HepG2 (cell line): ENCODE measurements around the gene MAP3K8. TPM values are rescaled to one million over a fixed set of nuclear protein-coding genes. Genes with fewer than 3 reads are reported as not detected.

Experiments used
- ELF3 ChIP-seq: IDR thresholded peaks from 2 replicates; pipeline ENCODE4 v1.6.1; 2016; ENCODE audit warnings: missing genetic modification reagents, missing compliant biosample characterization
- HES4 ChIP-seq: sonication (generic); formaldehyde crosslinking; IDR thresholded peaks from 2 replicates; pipeline ENCODE4 v1.9.0; 2021; ENCODE audit warnings: mild to moderate bottlenecking, missing genetic modification reagents, borderline replicate concordance
- HNRNPL ChIP-seq: fragments of 200-400 bp; formaldehyde crosslinking; IDR thresholded peaks from 2 replicates; pipeline ENCODE4 v1.6.1; 2017; ENCODE audit warnings: mild to moderate bottlenecking, low read depth, low read length
- HOXA7 ChIP-seq: sonication (generic); formaldehyde crosslinking; IDR thresholded peaks from 2 replicates; pipeline ENCODE4 v1.8.1; 2022; ENCODE audit warnings: mild to moderate bottlenecking, missing genetic modification reagents, moderate library complexity
- ISX ChIP-seq: sonication (generic); formaldehyde crosslinking; conservative IDR thresholded peaks from 2 replicates; pipeline ENCODE4 v1.5.0; 2020; ENCODE audit warnings: missing genetic modification reagents
- JDP2 ChIP-seq: sonication (generic); formaldehyde crosslinking; IDR thresholded peaks from 2 replicates; pipeline ENCODE4 v1.8.1; 2022; ENCODE audit warnings: missing genetic modification reagents, borderline replicate concordance
- KDM1A ChIP-seq: IDR thresholded peaks from 2 replicates; pipeline ENCODE4 v1.6.1; 2016; ENCODE audit warnings: missing compliant biosample characterization
- KLF15 ChIP-seq: sonication (generic); formaldehyde crosslinking; IDR thresholded peaks from 2 replicates; pipeline ENCODE4 v1.8.1; 2023; ENCODE audit warnings: borderline replicate concordance, mild to moderate bottlenecking, inconsistent platforms, missing genetic modification reagents, mixed read lengths
- KLF9 ChIP-seq: IDR thresholded peaks from 2 replicates; pipeline ENCODE4 v1.6.1; 2016; ENCODE audit warnings: low read depth
- LCORL ChIP-seq, 2 experiments: fragments of 450-650 bp in 1 of 2; sonication (generic) in 1 of 2; formaldehyde crosslinking in 1 of 2; IDR thresholded peaks; 2 replicates each; pipeline versions ENCODE4 v1.5.0 to v1.6.1; 2017 to 2020; ENCODE audit warnings: antibody characterized with exemption in 1 of 2, missing genetic modification reagents in 1 of 2
- MEF2D ChIP-seq: sonication (generic); formaldehyde crosslinking; IDR thresholded peaks from 2 replicates; pipeline ENCODE4 v1.5.1; 2020; ENCODE audit warnings: mild to moderate bottlenecking, missing genetic modification reagents
- MYC ChIP-seq: sonication (generic); formaldehyde crosslinking; IDR thresholded peaks from 2 replicates; pipeline ENCODE4 v1.9.0; 2021; ENCODE audit warnings: missing genetic modification reagents, borderline replicate concordance
- NAIF1 ChIP-seq: sonication (generic); formaldehyde crosslinking; IDR thresholded peaks from 2 replicates; pipeline ENCODE4 v1.5.0; 2020; ENCODE audit warnings: mild to moderate bottlenecking, missing genetic modification reagents, borderline replicate concordance
- NFYB ChIP-seq: sonication (generic); formaldehyde crosslinking; IDR thresholded peaks from 2 replicates; pipeline ENCODE4 v1.4.0; 2020; ENCODE audit warnings: missing genetic modification reagents
- PHF5A ChIP-seq: IDR thresholded peaks from one replicate; pipeline ENCODE4 v1.6.1; 2018; ENCODE audit warnings: low read depth, missing genetic modification reagents; ENCODE audit not compliant: unreplicated experiment
- PLRG1 ChIP-seq: fragments of 450-650 bp; conservative IDR thresholded peaks from 2 replicates; pipeline ENCODE4 v1.6.1; 2016
- RBM39 ChIP-seq: fragments of 200-400 bp; formaldehyde crosslinking; IDR thresholded peaks from one replicate; pipeline ENCODE4 v1.6.1; 2018; ENCODE audit warnings: antibody characterized with exemption, mild to moderate bottlenecking, low read depth, low read length; ENCODE audit not compliant: poor library complexity, severe bottlenecking
- SAP130 ChIP-seq: IDR thresholded peaks from 2 replicates; pipeline ENCODE4 v1.6.1; 2016; ENCODE audit warnings: low read depth
- SMYD3 ChIP-seq: sonication (generic); formaldehyde crosslinking; IDR thresholded peaks from 2 replicates; pipeline ENCODE4 v1.8.1; 2023; ENCODE audit warnings: mild to moderate bottlenecking, missing genetic modification reagents
- TAF15 ChIP-seq: fragments of 200-400 bp; formaldehyde crosslinking; IDR thresholded peaks from one replicate; pipeline ENCODE4 v1.6.1; 2018; ENCODE audit warnings: mild to moderate bottlenecking, low read depth, low read length; ENCODE audit not compliant: poor library complexity, severe bottlenecking
- TMF1 ChIP-seq: sonication (generic); formaldehyde crosslinking; IDR thresholded peaks from 2 replicates; pipeline ENCODE4 v1.8.1; 2022; ENCODE audit warnings: low read depth, missing genetic modification reagents
- ZBTB8A ChIP-seq: sonication (generic); formaldehyde crosslinking; IDR thresholded peaks from 2 replicates; pipeline ENCODE4 v1.4.0; 2020; ENCODE audit warnings: mild to moderate bottlenecking, low read depth, missing genetic modification reagents, borderline replicate concordance
- ZC3H13 ChIP-seq: sonication (generic); formaldehyde crosslinking; IDR thresholded peaks from 2 replicates; pipeline ENCODE4 v1.8.1; 2023; ENCODE audit warnings: mild to moderate bottlenecking, missing genetic modification reagents, moderate library complexity
- ZFP82 ChIP-seq: sonication (generic); formaldehyde crosslinking; IDR thresholded peaks from 2 replicates; pipeline ENCODE4 v1.5.1; 2020; ENCODE audit warnings: mild to moderate bottlenecking, missing genetic modification reagents, borderline replicate concordance
- ZNF160 ChIP-seq: sonication (generic); formaldehyde crosslinking; IDR thresholded peaks from 2 replicates; pipeline ENCODE4 v1.8.0; 2022; ENCODE audit warnings: mild to moderate bottlenecking, inconsistent platforms, missing genetic modification reagents
- ZNF441 ChIP-seq: sonication (generic); formaldehyde crosslinking; IDR thresholded peaks from 2 replicates; pipeline ENCODE4 v1.7.0; 2021; ENCODE audit warnings: missing genetic modification reagents, borderline replicate concordance
- ZNF772 ChIP-seq: sonication (generic); formaldehyde crosslinking; IDR thresholded peaks from 2 replicates; pipeline ENCODE4 v1.5.0; 2020; ENCODE audit warnings: mild to moderate bottlenecking, missing genetic modification reagents
- polyA plus RNA-seq, 8 experiments: library from polyadenylated mRNA; depleted of rRNA in 3 of 8; stranded (reverse) in 7 of 8; unstranded in 1 of 8; fragments of >200 nt; fragmentation: Illumina TruSeq in 4 of 8; extraction: Trizol in 4 of 8; gene quantifications; 2 replicates each; pipeline versions ENCODE4 v1.2.1 to v1.2.3, GENCODE V29; 2011 to 2016; ENCODE audit warnings: low read depth in 4 of 8, missing spikeins in 1 of 8, mixed read lengths in 1 of 8; ENCODE audit not compliant: insufficient read depth in 1 of 8
- total RNA-seq, 5 experiments: library from RNA; depleted of rRNA; stranded (reverse); fragments of >200 nt; fragmentation: Illumina TruSeq; extraction: Trizol; gene quantifications; 2 replicates each; pipeline ENCODE4 v1.2.3, GENCODE V29; 2016; ENCODE audit warnings: low read depth in 1 of 5
- TF ChIP-seq, protein P1 (sequence below), 2 experiments: sonication (generic) in 1 of 2; formaldehyde crosslinking in 1 of 2; IDR thresholded peaks; 2 replicates each; pipeline versions ENCODE4 v1.4.0 to v1.6.1; 2016 to 2020; ENCODE audit warnings: borderline replicate concordance in 1 of 2, low read depth in 1 of 2, mild to moderate bottlenecking in 1 of 2, missing genetic modification reagents in 1 of 2

MAP3K8 gene
- total and polyA plus RNA-seq, 2 of the 13 experiments (the other 11 are each of a cell fraction or from before 2014, with no cell fraction given) = 19.3 to 37.9 TPM

- TF ChIP-seq ELF3 (CRISPR knock-in tag) (peak; percentile 61; the same call in 1 of the 2 replicates), JDP2 (CRISPR knock-in tag) (no peak), NAIF1 (CRISPR knock-in tag) (no peak; the same call in 1 of the 2 replicates), MYC (CRISPR knock-in tag) (no peak), KLF15 (no peak), SMYD3 (CRISPR knock-in tag) (no peak), KDM1A (no peak), ISX (CRISPR knock-in tag) (no peak), ZNF160 (CRISPR knock-in tag) (no peak), PHF5A (CRISPR knock-in tag) (no peak), ZBTB8A (CRISPR knock-in tag) (no peak), LCORL (IDR thresholded peaks at IDR 0.05) (no peak), LCORL (CRISPR knock-in tag; IDR thresholded peaks at IDR 0.05) (peak; percentile 71; the same call in 1 of the 2 replicates), TMF1 (CRISPR knock-in tag) (no peak), ZNF441 (CRISPR knock-in tag) (no peak), SAP130 (CRISPR knock-in tag) (peak; percentile 84), RBM39 (no peak), HOXA7 (CRISPR knock-in tag) (no peak), ZNF772 (CRISPR knock-in tag) (peak; percentile 25; the same call in 1 of the 2 replicates), MEF2D (CRISPR knock-in tag) (no peak), PLRG1 (no peak), HNRNPL (no peak), TAF15 (no peak), ZC3H13 (no peak), ZFP82 (no peak), NFYB (no peak), KLF9 (no peak), HES4 (CRISPR knock-in tag) (no peak)
- TF ChIP-seq, protein P1, sequence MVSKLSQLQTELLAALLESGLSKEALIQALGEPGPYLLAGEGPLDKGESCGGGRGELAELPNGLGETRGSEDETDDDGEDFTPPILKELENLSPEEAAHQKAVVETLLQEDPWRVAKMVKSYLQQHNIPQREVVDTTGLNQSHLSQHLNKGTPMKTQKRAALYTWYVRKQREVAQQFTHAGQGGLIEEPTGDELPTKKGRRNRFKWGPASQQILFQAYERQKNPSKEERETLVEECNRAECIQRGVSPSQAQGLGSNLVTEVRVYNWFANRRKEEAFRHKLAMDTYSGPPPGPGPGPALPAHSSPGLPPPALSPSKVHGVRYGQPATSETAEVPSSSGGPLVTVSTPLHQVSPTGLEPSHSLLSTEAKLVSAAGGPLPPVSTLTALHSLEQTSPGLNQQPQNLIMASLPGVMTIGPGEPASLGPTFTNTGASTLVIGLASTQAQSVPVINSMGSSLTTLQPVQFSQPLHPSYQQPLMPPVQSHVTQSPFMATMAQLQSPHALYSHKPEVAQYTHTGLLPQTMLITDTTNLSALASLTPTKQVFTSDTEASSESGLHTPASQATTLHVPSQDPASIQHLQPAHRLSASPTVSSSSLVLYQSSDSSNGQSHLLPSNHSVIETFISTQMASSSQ (IDR thresholded peaks at IDR 0.05; ENCODE audit: low read depth) = no peak
- TF ChIP-seq, protein P1 (CRISPR knock-in tag; IDR thresholded peaks at IDR 0.05; ENCODE audit: borderline replicate concordance) = peak; percentile 72; the same call in 1 of the 2 replicates
These were observed 4.3 kb downstream of the MAP3K8 start (continued) for GRCh38 chr10:30438021-30438850.
